Sigmoid colon (tissue), 7 donors: ENCODE data around the gene TSSK2. TPM values are rescaled to one million over a fixed set of nuclear protein-coding genes. Genes with fewer than 3 reads are reported as not detected.

Experiments
- DNase-seq: peaks from one replicate; pipeline ENCODE4 v3.0.0-alpha.2; 2019
- H3K27ac ChIP-seq, 4 donors: fragments of 200-600 bp; sonication (generic); one replicate each; pipeline ENCODE4 v1.5.1; 2016 to 2019; ENCODE audit warnings: mild to moderate bottlenecking in 1 of 4
- H3K27me3 ChIP-seq, 3 donors: fragments of 200-600 bp; sonication (generic); one replicate each; pipeline ENCODE4 v1.5.1; 2019; ENCODE audit warnings: mild to moderate bottlenecking in 1 of 3
- H3K36me3 ChIP-seq, 4 donors: fragments of 200-600 bp; sonication (generic); one replicate each; pipeline ENCODE4 v1.5.1; 2016 to 2019
- H3K4me1 ChIP-seq, 4 donors: fragments of 200-600 bp; sonication (generic); one replicate each; pipeline ENCODE4 v1.5.1; 2017 to 2019
- H3K4me3 ChIP-seq, 4 donors: fragments of 200-600 bp; sonication (generic); one replicate each; pipeline ENCODE4 v1.5.1; 2017 to 2019; ENCODE audit warnings: mild to moderate bottlenecking in 2 of 4, moderate library complexity in 1 of 4
- H3K9me3 ChIP-seq, 4 donors: fragments of 200-600 bp in 3 of 4; sonication (generic) in 3 of 4; one replicate each; pipeline versions ENCODE4 v1.5.1 to v1.6.1; 2013 to 2019
- CTCF ChIP-seq, 4 experiments: fragments of 450-650 bp in 3 of 4; fragments of 200-600 bp in 1 of 4; IDR thresholded peaks; one replicate each; pipeline ENCODE4 v1.5.1; 2016 to 2019; ENCODE audit warnings: antibody characterized with exemption in 4 of 4, mild to moderate bottlenecking in 3 of 4, moderate library complexity in 2 of 4
- EP300 ChIP-seq, 4 donors: sonication (generic); formaldehyde crosslinking; IDR thresholded peaks; one replicate each; pipeline ENCODE4 v1.6.1; 2017; ENCODE audit warnings: antibody characterized with exemption in 4 of 4
- POLR2A ChIP-seq, 2 donors: fragments of 450-650 bp; IDR thresholded peaks; one replicate each; pipeline ENCODE4 v1.6.1; 2016; ENCODE audit warnings: antibody characterized with exemption in 2 of 2, mild to moderate bottlenecking in 2 of 2, moderate library complexity in 2 of 2
- POLR2AphosphoS5 ChIP-seq, 4 donors: sonication (generic); formaldehyde crosslinking; IDR thresholded peaks; one replicate each; pipeline ENCODE4 v1.6.1; 2017; ENCODE audit warnings: antibody characterized with exemption in 4 of 4
- WGBS, 2 donors: extraction: QIAGEN DNeasy Blood & Tissue Kit; methylation state at CpG; one replicate each; pipeline ENCODE4 v1.1.7; 2013; 5-methylcytosine and 5-hydroxymethylcytosine counted together
- intact Hi-C: fragments of 100-400 bp; cut with DNase I; formaldehyde crosslinking; loops from one replicate; pipeline ENCODE4 v1.15.1; 2023
- polyA plus RNA-seq, 3 donors: library from polyadenylated mRNA; stranded (reverse); fragments of 200-250 nt; gene quantifications; one replicate each; pipeline ENCODE4 v1.2.3, GENCODE V29; 2013
- total RNA-seq, 4 donors: library from RNA; depleted of rRNA; stranded (reverse); fragments of >200 nt; gene quantifications; one replicate each; pipeline ENCODE4 v1.1.0, GENCODE V29; 2016
- donor health status: healthy with polysubstance abuse.
- donor health status: Bipolar disorder and iron deficiency.
- donor health status: healthy.

The TSSK2 gene
- total and polyA plus RNA-seq, 7 donors: 0.12 TPM; not detected in 6

GRCh38 chr22:19174106-19175025 lies 43.3 kb downstream of the TSSK2 start:
- H3K9me3 ChIP-seq: no peaks in the 10 kb centered on the region
- no peak for TF ChIP-seq POLR2A (IDR thresholded peaks at IDR 0.05)
- TF ChIP-seq EP300 (IDR thresholded peaks at IDR 0.05): no peak
- TF ChIP-seq POLR2AphosphoS5 (IDR thresholded peaks at IDR 0.05): no peak
- no peak for TF ChIP-seq CTCF (IDR thresholded peaks at IDR 0.05)
- intact Hi-C loops: loop anchor here (5.0 kb wide), 2 partner anchors 258 to 273 kb away; partner anchors contain the start of genes C22orf39, HIRA and MRPL40
- H3K27ac ChIP-seq: no peak overlapping the region
- 52 to 62% methylated on average over 14 of the region's 14 CpGs for WGBS, 2 donors
- peaks cover 0 to 75% (median 64%) of the 10 kb centered on the region in 4 donors for H3K4me1 ChIP-seq
- peak; percentile 73 for DNase-seq
- H3K4me3 ChIP-seq: no peak overlapping the region
- H3K36me3 ChIP-seq: no peaks in the 10 kb centered on the region
- peaks cover 2 to 4% (median 3%) of the 10 kb centered on the region in 3 donors for H3K27me3 ChIP-seq

- WGBS, 2 donors: 68 to 81% methylated on average over 7 of the region's 7 CpGs
- DNase-seq: no peak
- Histone ChIP-seq H3K36me3 (no peaks in the 10 kb centered on the region), H3K27me3 (no peaks in the 10 kb centered on the region), H3K4me1 (peaks cover 0 to 73% (median 60%) of the 10 kb centered on the region in 4 donors), H3K9me3 (no peaks in the 10 kb centered on the region), H3K27ac (no peak overlapping the region), H3K4me3 (no peak overlapping the region)
- intact Hi-C loops: loop anchor here (5.0 kb wide), 2 partner anchors 257 to 272 kb away; partner anchors contain the start of genes C22orf39, HIRA and MRPL40
- TF ChIP-seq POLR2A (IDR thresholded peaks at IDR 0.05) (no peak), EP300 (IDR thresholded peaks at IDR 0.05) (no peak), POLR2AphosphoS5 (IDR thresholded peaks at IDR 0.05) (no peak), CTCF (IDR thresholded peaks at IDR 0.05) (no peak)
Measured at GRCh38 chr22:19175026-19175601, 44.0 kb downstream of the TSSK2 start.

- 74 to 79% methylated on average over 21 of the region's 21 CpGs for WGBS, 2 donors
- no peak overlapping the region for H3K27ac ChIP-seq
Measured at GRCh38 chr22:19175602-19176174, 44.6 kb downstream of the TSSK2 start.

More at GRCh38 chr22:19175602-19176174, 44.6 kb downstream of the TSSK2 start:
- TF ChIP-seq EP300 (IDR thresholded peaks at IDR 0.05) (no peak), CTCF (IDR thresholded peaks at IDR 0.05) (no peak), POLR2AphosphoS5 (IDR thresholded peaks at IDR 0.05) (no peak), POLR2A (IDR thresholded peaks at IDR 0.05) (no peak)
- no peaks in the 10 kb centered on the region for H3K27me3 ChIP-seq
- H3K36me3 ChIP-seq: no peaks in the 10 kb centered on the region
- no peak for DNase-seq
- no peak overlapping the region for H3K4me3 ChIP-seq
- H3K4me1 ChIP-seq: peaks cover 0 to 68% (median 55%) of the 10 kb centered on the region in 4 donors
- no peaks in the 10 kb centered on the region for H3K9me3 ChIP-seq
- intact Hi-C loops: loop anchor here (5.0 kb wide), 2 partner anchors 257 to 272 kb away; partner anchors contain the start of genes C22orf39, HIRA and MRPL40
